Activated T-cell treated with anti-CD3 and anti-CD28 coated beads, Interleukin-2, amount 50 U/mL, for 4 hours (primary cell): Measurements from ENCODE around the gene GLIS2. TPM values are rescaled to one million over a fixed set of nuclear protein-coding genes. Genes with fewer than 3 reads are reported as not detected.
"Not testable (repeated sequence)": the region's sequence is repeated elsewhere in the genome, so short reads cannot be mapped to it uniquely, and the experiment has no call there.

Source experiments
- ATAC-seq, 2 donors: fragments of 200-7000 bp; cut with Tn5 transposase; one replicate each; pipeline ENCODE4 v1.10.0; 2021
- DNase-seq: peaks from one replicate; pipeline ENCODE4 v3.0.0-alpha.2; 2020
- H3K27me3 Mint-ChIP-seq: one replicate; pipeline ENCODE4 v1.8.0; 2021; ENCODE audit warnings: low read depth, mixed read lengths
- H3K36me3 Mint-ChIP-seq: one replicate; pipeline ENCODE4 v1.8.0; 2022; ENCODE audit warnings: mixed read lengths; ENCODE audit not compliant: insufficient read depth
- H3K4me1 Mint-ChIP-seq: one replicate; pipeline ENCODE4 v1.8.0; 2021; ENCODE audit warnings: low read depth, mixed read lengths
- H3K4me3 Mint-ChIP-seq: one replicate; pipeline ENCODE4 v1.8.0; 2021; ENCODE audit warnings: mild to moderate bottlenecking, moderate library complexity, mixed read lengths
- H3K9me3 Mint-ChIP-seq: one replicate; pipeline ENCODE4 v1.8.0; 2021; ENCODE audit warnings: mixed read lengths
- total RNA-seq, 3 donors: library from RNA; stranded (reverse); gene quantifications; one replicate each; pipeline ENCODE4 v1.2.1, GENCODE V29; 2021

The GLIS2 gene
- total RNA-seq, 3 donors from 2014 or later: 0.11 to 0.19 (median 0.13) TPM

GRCh38 chr16:4344300-4344982 is 28.6 kb downstream of the GLIS2 start:
- ATAC-seq, DNase-seq, H3K27me3 Mint-ChIP-seq, H3K9me3 Mint-ChIP-seq, H3K36me3 Mint-ChIP-seq, H3K4me3 Mint-ChIP-seq: not testable (repeated sequence)
- peaks cover 13% of the 10 kb centered on the region for H3K4me1 Mint-ChIP-seq

GRCh38 chr16:4344983-4345835 is 29.3 kb downstream of the GLIS2 start:
- Mint-ChIP-seq H3K36me3 (peaks cover 5% of the 10 kb centered on the region), H3K9me3 (no peaks in the 10 kb centered on the region), H3K4me1 (peaks cover 13% of the 10 kb centered on the region), H3K4me3 (no peak overlapping the region), H3K27me3 (no peaks in the 10 kb centered on the region)
- ATAC-seq: peak in 1 of 2 donors; percentile 33
- no peak for DNase-seq

- no peak for DNase-seq
- no peak overlapping the region for H3K4me3 Mint-ChIP-seq
- H3K4me1 Mint-ChIP-seq: peaks cover 17% of the 10 kb centered on the region
- H3K36me3 Mint-ChIP-seq: peaks cover 5% of the 10 kb centered on the region
- no peak for ATAC-seq
- no peaks in the 10 kb centered on the region for H3K9me3 Mint-ChIP-seq
- H3K27me3 Mint-ChIP-seq: no peaks in the 10 kb centered on the region
These were observed 30.2 kb downstream of the GLIS2 start for GRCh38 chr16:4345836-4346781.

- Mint-ChIP-seq H3K9me3 (no peaks in the 10 kb centered on the region), H3K4me1 (peaks cover 24% of the 10 kb centered on the region), H3K4me3 (no peak overlapping the region), H3K27me3 (no peaks in the 10 kb centered on the region), H3K36me3 (peaks cover 5% of the 10 kb centered on the region)
- DNase-seq: no peak
- no peak for ATAC-seq
These were observed 31.1 kb downstream of the GLIS2 start for GRCh38 chr16:4347010-4347409.

- peaks cover 5% of the 10 kb centered on the region for H3K36me3 Mint-ChIP-seq
- H3K27me3 Mint-ChIP-seq: no peaks in the 10 kb centered on the region
- H3K4me3 Mint-ChIP-seq: no peak overlapping the region
- DNase-seq: no peak
- no peak for ATAC-seq
- H3K9me3 Mint-ChIP-seq: no peaks in the 10 kb centered on the region
- peaks cover 24% of the 10 kb centered on the region for H3K4me1 Mint-ChIP-seq
These were observed 32.1 kb downstream of the GLIS2 start for GRCh38 chr16:4347765-4348509.

- Mint-ChIP-seq H3K36me3 (peaks cover 5% of the 10 kb centered on the region), H3K4me3 (peak overlapping the region; percentile 48), H3K4me1 (peaks cover 24% of the 10 kb centered on the region), H3K27me3 (no peaks in the 10 kb centered on the region), H3K9me3 (no peaks in the 10 kb centered on the region)
- ATAC-seq (no peak), DNase-seq (no peak)
These were observed 33.5 kb downstream of the GLIS2 start for GRCh38 chr16:4349332-4349731.

- DNase-seq (no peak), ATAC-seq (peak; percentile 15 to 26)
- peaks cover 5% of the 10 kb centered on the region for H3K36me3 Mint-ChIP-seq
- H3K9me3 Mint-ChIP-seq: no peaks in the 10 kb centered on the region
- H3K4me1 Mint-ChIP-seq: peaks cover 20% of the 10 kb centered on the region
- no peaks in the 10 kb centered on the region for H3K27me3 Mint-ChIP-seq
- H3K4me3 Mint-ChIP-seq: peak overlapping the region; percentile 95
These were observed 34.5 kb downstream of the GLIS2 start for GRCh38 chr16:4350365-4350786.

- ATAC-seq: peak; percentile 92 to 93
- peaks cover 5% of the 10 kb centered on the region for H3K36me3 Mint-ChIP-seq
- peaks cover 20% of the 10 kb centered on the region for H3K4me1 Mint-ChIP-seq
- H3K27me3 Mint-ChIP-seq: no peaks in the 10 kb centered on the region
- DNase-seq: peak; percentile 99
- H3K4me3 Mint-ChIP-seq: peak within 1 kb of the TSS; percentile 95
- H3K9me3 Mint-ChIP-seq: no peaks in the 10 kb centered on the region
These were observed 35.2 kb downstream of the GLIS2 start, which contains the start of gene PAM16 for GRCh38 chr16:4350787-4351659. TSS of gene PAM16 (minus strand) at chr16:4351321. CDS start at chr16:4351234, 87 bp downstream.

- H3K9me3 Mint-ChIP-seq: no peaks in the 10 kb centered on the region
- no peaks in the 10 kb centered on the region for H3K27me3 Mint-ChIP-seq
- peaks cover 20% of the 10 kb centered on the region for H3K4me1 Mint-ChIP-seq
- peaks cover 5% of the 10 kb centered on the region for H3K36me3 Mint-ChIP-seq
- peak overlapping the region; percentile 95 for H3K4me3 Mint-ChIP-seq
- no peak for DNase-seq
- no peak for ATAC-seq
These were observed 36.0 kb downstream of the GLIS2 start for GRCh38 chr16:4351880-4352279.

- H3K27me3 Mint-ChIP-seq: no peaks in the 10 kb centered on the region
- ATAC-seq (no peak), DNase-seq (no peak)
- no peaks in the 10 kb centered on the region for H3K9me3 Mint-ChIP-seq
- H3K36me3 Mint-ChIP-seq: peaks cover 5% of the 10 kb centered on the region
- H3K4me1 Mint-ChIP-seq: peaks cover 16% of the 10 kb centered on the region
- no peak overlapping the region for H3K4me3 Mint-ChIP-seq
These were observed 37.0 kb downstream of the GLIS2 start for GRCh38 chr16:4352843-4353242.

- no peaks in the 10 kb centered on the region for H3K27me3 Mint-ChIP-seq
- ATAC-seq (no peak), DNase-seq (no peak)
- no peak overlapping the region for H3K4me3 Mint-ChIP-seq
- no peaks in the 10 kb centered on the region for H3K9me3 Mint-ChIP-seq
- H3K4me1 Mint-ChIP-seq: peaks cover 11% of the 10 kb centered on the region
- H3K36me3 Mint-ChIP-seq: no peaks in the 10 kb centered on the region
These were observed 37.8 kb downstream of the GLIS2 start for GRCh38 chr16:4353675-4354074.

GRCh38 chr16:4354512-4355409 is 38.9 kb downstream of the GLIS2 start:
- no peak for DNase-seq
- Mint-ChIP-seq H3K4me1 (peaks cover 11% of the 10 kb centered on the region), H3K9me3 (no peaks in the 10 kb centered on the region), H3K4me3 (no peak overlapping the region), H3K27me3 (no peaks in the 10 kb centered on the region), H3K36me3 (peaks cover 3% of the 10 kb centered on the region)
- ATAC-seq: no peak
